GM21447 (cell line): ENCODE results near the gene NPHP3.
"Not testable (repeated sequence)": the region's sequence is repeated elsewhere in the genome, so short reads cannot be mapped to it uniquely, and the experiment has no call there.

Experiments
- ATAC-seq: cut with Tn5 transposase; IDR thresholded peaks from one replicate; pipeline ENCODE4 v1.9.1; 2021; ENCODE audit not compliant: unreplicated experiment

The NPHP3 gene

GRCh38 chr3:132722165-132723023 lies at the start of gene NPHP3:
Gene NPHP3, minus strand, starts transcription at chr3:132722409. Its CDS starts 54 bp downstream, at chr3:132722355.
- ATAC-seq = peak; percentile 81

GRCh38 chr3:132758740-132759139 lies 36.5 kb upstream of the NPHP3 start:
- ATAC-seq = no peak

- no peak for ATAC-seq
Measured at GRCh38 chr3:132756108-132756650, 34.0 kb upstream of the NPHP3 start.

GRCh38 chr3:132753946-132754345 lies 31.7 kb upstream of the NPHP3 start:
- ATAC-seq = no peak

GRCh38 chr3:132749786-132750185 lies 27.6 kb upstream of the NPHP3 start:
- ATAC-seq = no peak

GRCh38 chr3:132746720-132747119 lies 24.5 kb upstream of the NPHP3 start:
- not testable (repeated sequence) for ATAC-seq

GRCh38 chr3:132738314-132738713 lies 16.1 kb upstream of the NPHP3 start:
- no peak for ATAC-seq

GRCh38 chr3:132735589-132735988 lies 13.4 kb upstream of the NPHP3 start:
- no peak for ATAC-seq

GRCh38 chr3:132730891-132731580 lies 8.8 kb upstream of the NPHP3 start:
- no peak for ATAC-seq

GRCh38 chr3:132726341-132726823 lies 4.2 kb upstream of the NPHP3 start:
- no peak for ATAC-seq

GRCh38 chr3:132723024-132723950 lies 1.1 kb upstream of the NPHP3 start:
- ATAC-seq = no peak

- ATAC-seq = peak; percentile 28
Measured at GRCh38 chr3:132721479-132722164, 587 bp downstream of the NPHP3 start.

GRCh38 chr3:132720228-132720627 lies 2.0 kb downstream of the NPHP3 start:
- ATAC-seq = no peak

- ATAC-seq = no peak
Measured at GRCh38 chr3:132716372-132716771, 5.8 kb downstream of the NPHP3 start.

GRCh38 chr3:132713977-132714727 lies 8.1 kb downstream of the NPHP3 start:
- no peak for ATAC-seq

GRCh38 chr3:132710311-132710710 lies 11.9 kb downstream of the NPHP3 start:
- no peak for ATAC-seq

GRCh38 chr3:132709761-132710160 lies 12.4 kb downstream of the NPHP3 start:
- no peak for ATAC-seq

- no peak for ATAC-seq
Measured at GRCh38 chr3:132703733-132704132, 18.5 kb downstream of the NPHP3 start.

GRCh38 chr3:132695422-132695821 lies 26.8 kb downstream of the NPHP3 start:
- ATAC-seq = no peak
